DOHH2 (cell line): ENCODE data around the gene PVALEF.

ENCODE experiments used
- EZH2phosphoT487 ChIP-seq: fragments of 200-600 bp; sonication (generic); IDR thresholded peaks from 2 replicates; pipeline ENCODE4 v1.6.1; 2017; ENCODE audit warnings: borderline replicate concordance, mild to moderate bottlenecking, antibody characterized with exemption, low read length, moderate library complexity, mixed read lengths
- TF ChIP-seq, protein P1 (sequence below): fragments of 200-600 bp; sonication (generic); IDR thresholded peaks from one replicate; pipeline ENCODE4 v1.5.1; 2014; ENCODE audit warnings: antibody characterized with exemption, mild to moderate bottlenecking, low read depth, low read length; ENCODE audit not compliant: poor library complexity, severe bottlenecking

DNA sequence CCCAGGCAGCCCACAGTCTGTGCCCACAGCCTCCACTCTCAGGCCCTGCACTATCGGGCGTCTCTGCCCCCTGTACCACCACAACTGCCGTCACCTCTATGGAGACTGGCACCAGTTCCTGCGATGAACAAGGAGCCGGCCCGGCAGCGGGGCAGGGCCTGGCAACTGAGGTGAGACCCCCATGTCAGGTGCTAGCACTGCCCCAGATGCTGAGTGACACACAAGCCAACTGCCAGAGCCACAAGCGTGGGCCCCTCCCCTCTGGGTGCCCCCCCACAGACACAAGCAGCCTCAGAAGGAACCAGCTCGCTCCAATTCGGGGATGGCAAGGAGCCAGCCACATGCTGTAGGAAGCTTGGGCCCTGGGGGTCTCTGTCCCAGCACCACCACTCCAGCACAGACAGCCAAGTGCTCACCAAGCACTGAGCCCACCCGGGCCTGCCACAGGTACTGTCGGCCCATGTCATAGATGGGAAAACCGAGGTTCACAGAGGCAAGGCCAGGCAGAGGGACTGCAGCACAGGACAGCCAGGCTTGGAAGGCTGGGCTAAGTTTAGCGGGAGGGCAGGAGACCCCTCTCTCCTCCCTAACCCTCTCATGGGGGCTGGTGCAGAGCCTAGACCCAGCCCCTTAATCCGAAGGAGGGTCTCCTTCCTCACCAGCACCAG is 1.5 kb upstream of the PVALEF start:
- TF ChIP-seq, protein P1, sequence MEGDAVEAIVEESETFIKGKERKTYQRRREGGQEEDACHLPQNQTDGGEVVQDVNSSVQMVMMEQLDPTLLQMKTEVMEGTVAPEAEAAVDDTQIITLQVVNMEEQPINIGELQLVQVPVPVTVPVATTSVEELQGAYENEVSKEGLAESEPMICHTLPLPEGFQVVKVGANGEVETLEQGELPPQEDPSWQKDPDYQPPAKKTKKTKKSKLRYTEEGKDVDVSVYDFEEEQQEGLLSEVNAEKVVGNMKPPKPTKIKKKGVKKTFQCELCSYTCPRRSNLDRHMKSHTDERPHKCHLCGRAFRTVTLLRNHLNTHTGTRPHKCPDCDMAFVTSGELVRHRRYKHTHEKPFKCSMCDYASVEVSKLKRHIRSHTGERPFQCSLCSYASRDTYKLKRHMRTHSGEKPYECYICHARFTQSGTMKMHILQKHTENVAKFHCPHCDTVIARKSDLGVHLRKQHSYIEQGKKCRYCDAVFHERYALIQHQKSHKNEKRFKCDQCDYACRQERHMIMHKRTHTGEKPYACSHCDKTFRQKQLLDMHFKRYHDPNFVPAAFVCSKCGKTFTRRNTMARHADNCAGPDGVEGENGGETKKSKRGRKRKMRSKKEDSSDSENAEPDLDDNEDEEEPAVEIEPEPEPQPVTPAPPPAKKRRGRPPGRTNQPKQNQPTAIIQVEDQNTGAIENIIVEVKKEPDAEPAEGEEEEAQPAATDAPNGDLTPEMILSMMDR: no peak
- TF ChIP-seq EZH2phosphoT487: no peak
